GM23338 (cell line): ENCODE data around the gene PGAP6. TPM values are rescaled to one million over a fixed set of nuclear protein-coding genes. Genes with fewer than 3 reads are reported as not detected.
"Not testable (repeated sequence)": the region's sequence is repeated elsewhere in the genome, so short reads cannot be mapped to it uniquely, and the experiment has no call there.

Source experiments
- ATAC-seq: fragments of 200-7000 bp; cut with Tn5 transposase; 3 replicates; pipeline ENCODE4 v1.9.1; 2020
- DNase-seq: peaks from one replicate; pipeline ENCODE4 v3.0.0-alpha.2; 2015; ENCODE audit warnings: low spot score
- H2AFZ ChIP-seq: fragments of 200-600 bp; sonication (generic); 2 replicates; pipeline ENCODE4 v1.8.0; 2016; ENCODE audit warnings: antibody characterized with exemption, mild to moderate bottlenecking, moderate library complexity
- H3F3A ChIP-seq: fragments of 200-600 bp; sonication (generic); replicated peaks from 2 replicates; pipeline ENCODE4 v1.8.0; 2017; ENCODE audit warnings: antibody characterized with exemption, mixed run types, low read depth
- H3K27ac ChIP-seq: fragments of 200-600 bp; sonication (generic); 2 replicates; pipeline ENCODE4 v1.6.1; 2016; ENCODE audit warnings: low read depth
- H3K27me3 ChIP-seq: fragments of 200-600 bp; sonication (generic); 2 replicates; pipeline ENCODE4 v1.8.0; 2016; ENCODE audit warnings: mild to moderate bottlenecking, mixed run types, moderate library complexity; ENCODE audit not compliant: insufficient read depth
- H3K36me3 ChIP-seq: fragments of 200-600 bp; sonication (generic); 2 replicates; pipeline ENCODE4 v1.8.0; 2016; ENCODE audit warnings: mild to moderate bottlenecking; ENCODE audit not compliant: insufficient read depth
- H3K4me1 ChIP-seq: fragments of 200-600 bp; sonication (generic); 2 replicates; pipeline ENCODE4 v1.8.0; 2016; ENCODE audit warnings: mild to moderate bottlenecking, moderate library complexity; ENCODE audit not compliant: insufficient read depth
- H3K4me2 ChIP-seq: fragments of 200-600 bp; sonication (generic); 2 replicates; pipeline ENCODE4 v1.7.1; 2017; ENCODE audit warnings: mixed run types
- H3K4me3 ChIP-seq: fragments of 200-600 bp; sonication (generic); 2 replicates; pipeline ENCODE4 v1.6.1; 2016; ENCODE audit warnings: mixed run types
- H3K79me2 ChIP-seq: fragments of 200-600 bp; sonication (generic); replicated peaks from 2 replicates; pipeline ENCODE4 v1.8.0; 2017; ENCODE audit warnings: mild to moderate bottlenecking; ENCODE audit not compliant: insufficient read depth
- H3K9me2 ChIP-seq: fragments of 200-600 bp; sonication (generic); 2 replicates; pipeline ENCODE4 v1.8.0; 2017; ENCODE audit not compliant: insufficient read depth
- H4K20me1 ChIP-seq: fragments of 200-600 bp; sonication (generic); replicated peaks from 2 replicates; pipeline ENCODE4 v1.8.0; 2017; ENCODE audit warnings: mild to moderate bottlenecking; ENCODE audit not compliant: insufficient read depth
- H3K27ac Mint-ChIP-seq: 2 replicates; pipeline ENCODE4 v1.8.0; 2020; ENCODE audit warnings: inconsistent platforms, mild to moderate bottlenecking, moderate library complexity, mixed read lengths
- H3K27me3 Mint-ChIP-seq: 3 replicates; pipeline ENCODE4 v1.8.0; 2022; ENCODE audit warnings: low read depth, mild to moderate bottlenecking, moderate library complexity, mixed read lengths, inconsistent platforms; ENCODE audit not compliant: insufficient read depth, poor library complexity
- H3K36me3 Mint-ChIP-seq: 3 replicates; pipeline ENCODE4 v1.8.0; 2021; ENCODE audit warnings: low read depth, mild to moderate bottlenecking, inconsistent platforms, moderate library complexity, mixed read lengths
- H3K4me1 Mint-ChIP-seq: 3 replicates; pipeline ENCODE4 v1.8.0; 2020; ENCODE audit warnings: mild to moderate bottlenecking, inconsistent platforms, mixed read lengths
- H3K4me3 Mint-ChIP-seq: 3 replicates; pipeline ENCODE4 v1.8.0; 2021; ENCODE audit warnings: moderate library complexity, mild to moderate bottlenecking, inconsistent platforms, mixed read lengths
- H3K9me3 Mint-ChIP-seq: 3 replicates; pipeline ENCODE4 v1.8.0; 2020; ENCODE audit warnings: moderate library complexity, mild to moderate bottlenecking, inconsistent platforms, mixed read lengths
- CREB1 ChIP-seq: fragments of 250-450 bp; sonication (Bioruptor Pico); IDR thresholded peaks from 2 replicates; pipeline ENCODE4 v1.5.0; 2020; ENCODE audit warnings: low read depth, mild to moderate bottlenecking, moderate library complexity
- CTCF ChIP-seq, 2 experiments: fragments of 200-600 bp in 1 of 2; sonication (generic) in 1 of 2; conservative IDR thresholded peaks; 2 replicates each; pipeline versions ENCODE4 v1.5.1 to v1.6.1; 2016 to 2017; ENCODE audit warnings: antibody characterized with exemption in 2 of 2, low read depth in 2 of 2, mild to moderate bottlenecking in 2 of 2, moderate library complexity in 1 of 2
- EZH2 ChIP-seq: fragments of 200-600 bp; sonication (generic); IDR thresholded peaks from one replicate; pipeline ENCODE4 v1.8.0; 2017; ENCODE audit warnings: antibody characterized with exemption, mild to moderate bottlenecking, low read depth; ENCODE audit not compliant: unreplicated experiment
- JUNB ChIP-seq: IDR thresholded peaks from one replicate; pipeline ENCODE4 v1.6.1; 2016; ENCODE audit warnings: antibody characterized with exemption; ENCODE audit not compliant: unreplicated experiment
- NANOG ChIP-seq: IDR thresholded peaks from 2 replicates; pipeline ENCODE4 v1.6.1; 2016; ENCODE audit warnings: antibody characterized with exemption, borderline replicate concordance
- REST ChIP-seq: IDR thresholded peaks from one replicate; pipeline ENCODE4 v1.6.1; 2018; ENCODE audit warnings: antibody characterized with exemption; ENCODE audit not compliant: unreplicated experiment
- ZNF114 ChIP-seq: fragments of 250-450 bp; sonication (Bioruptor Pico); IDR thresholded peaks from 2 replicates; pipeline ENCODE4 v1.5.0; 2020; ENCODE audit warnings: mild to moderate bottlenecking, moderate library complexity
- ZNF331 ChIP-seq: fragments of 250-450 bp; sonication (Bioruptor Pico); IDR thresholded peaks from 2 replicates; pipeline ENCODE4 v1.5.0; 2020; ENCODE audit warnings: low read depth, mild to moderate bottlenecking, moderate library complexity
- ZNF462 ChIP-seq: fragments of 250-450 bp; sonication (Bioruptor Pico); IDR thresholded peaks from 2 replicates; pipeline ENCODE4 v1.5.0; 2020; ENCODE audit warnings: mild to moderate bottlenecking, moderate library complexity
- polyA plus RNA-seq: library from polyadenylated mRNA; unstranded; fragments of >200 nt; fragmentation: Nextera tagmentation; extraction: Ambion mirVana; gene quantifications from 2 replicates; pipeline ENCODE4 v1.2.1, GENCODE V29; 2016
- total RNA-seq: library from RNA; depleted of rRNA; stranded (reverse); fragments of >200 nt; shearing (Covaris generic); gene quantifications from 2 replicates; pipeline ENCODE4 v1.2.3, GENCODE V29; 2014

The PGAP6 gene
- total and polyA plus RNA-seq, 2 experiments from 2014 or later: 25.1 to 112 TPM

DNA sequence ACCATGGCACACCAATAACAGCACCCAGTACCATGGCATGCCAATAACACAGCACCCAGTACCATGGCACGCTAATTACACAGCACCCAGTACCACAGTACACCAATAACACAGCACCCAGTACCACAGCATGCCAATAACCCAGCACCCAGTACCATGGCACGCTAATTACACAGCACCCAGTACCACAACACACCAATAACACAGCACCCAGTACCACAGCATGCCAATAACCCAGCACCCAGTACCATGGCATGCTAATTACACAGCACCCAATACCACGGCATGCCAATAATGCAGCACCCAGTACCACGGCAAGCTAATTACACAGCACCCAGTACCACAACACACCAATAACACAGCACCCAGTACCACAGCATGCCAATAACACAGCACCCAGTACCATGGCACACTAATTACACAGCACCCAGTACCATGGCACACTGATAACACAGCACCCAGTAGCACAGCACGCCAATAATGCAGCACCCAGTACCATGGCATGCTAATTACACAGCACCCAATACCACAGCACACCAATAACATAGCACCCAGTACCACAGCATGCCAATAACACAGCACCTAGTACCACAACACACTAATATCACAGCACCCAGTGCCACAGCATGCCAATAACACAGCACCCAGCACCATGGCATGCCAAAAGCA, 47.5 kb downstream of the PGAP6 start:
- H3K27ac Mint-ChIP-seq, H3K4me3 ChIP-seq, H3K36me3 ChIP-seq, H3K36me3 Mint-ChIP-seq, H3F3A ChIP-seq, H3K4me2 ChIP-seq, DNase-seq, H3K4me1 ChIP-seq, H3K9me2 ChIP-seq, H3K4me3 Mint-ChIP-seq, ATAC-seq, H3K27me3 ChIP-seq, H3K27ac ChIP-seq, H2AFZ ChIP-seq, H3K27me3 Mint-ChIP-seq, H3K9me3 Mint-ChIP-seq: not testable (repeated sequence)
- Histone ChIP-seq H3K79me2 (peaks cover 100% of the 10 kb centered on the region), H4K20me1 (peaks cover 55% of the 10 kb centered on the region)
- peaks cover 14% of the 10 kb centered on the region for H3K4me1 Mint-ChIP-seq

- Mint-ChIP-seq H3K27ac (no peak overlapping the region), H3K9me3 (peaks cover 4% of the 10 kb centered on the region; the same call in 1 of the 3 replicates), H3K36me3 (peaks cover 6% of the 10 kb centered on the region; the same call in 1 of the 3 replicates), H3K4me1 (peaks cover 14% of the 10 kb centered on the region), H3K4me3 (no peak overlapping the region), H3K27me3 (peaks cover 8% of the 10 kb centered on the region)
- no peak for DNase-seq
- ATAC-seq: no peak
- Histone ChIP-seq H3K4me1 (peaks cover 4% of the 10 kb centered on the region; the same call in 1 of the 2 replicates), H3K79me2 (peaks cover 100% of the 10 kb centered on the region), H3K36me3 (no peaks in the 10 kb centered on the region), H3F3A (no peaks in the 10 kb centered on the region), H3K27ac (no peak overlapping the region), H3K4me3 (no peak overlapping the region), H3K27me3 (no peaks in the 10 kb centered on the region), H4K20me1 (peaks cover 55% of the 10 kb centered on the region), H2AFZ (no peak overlapping the region), H3K9me2 (no peaks in the 10 kb centered on the region), H3K4me2 (no peak overlapping the region)
- TF ChIP-seq JUNB (no peak), CREB1 (CRISPR knock-in tag) (no peak), REST (no peak), CTCF (conservative IDR thresholded peaks at IDR 0.05; ENCODE audit: low read depth in 2 of 2) (no peak), NANOG (no peak), ZNF114 (CRISPR knock-in tag) (no peak), EZH2 (no peak), ZNF331 (CRISPR knock-in tag) (no peak), ZNF462 (CRISPR knock-in tag) (no peak)
Observed at GRCh38 chr16:333406-334094, 48.2 kb downstream of the PGAP6 start.
